Raji (cell line): Measurements from ENCODE around the gene CEP85L.

Experiments
- POLR2A ChIP-seq: IDR thresholded peaks from 2 replicates; pipeline ENCODE4 v1.6.1; 2011; ENCODE audit warnings: low read depth, low read length, control low read depth; ENCODE audit not compliant: insufficient read depth

CEP85L gene

DNA sequence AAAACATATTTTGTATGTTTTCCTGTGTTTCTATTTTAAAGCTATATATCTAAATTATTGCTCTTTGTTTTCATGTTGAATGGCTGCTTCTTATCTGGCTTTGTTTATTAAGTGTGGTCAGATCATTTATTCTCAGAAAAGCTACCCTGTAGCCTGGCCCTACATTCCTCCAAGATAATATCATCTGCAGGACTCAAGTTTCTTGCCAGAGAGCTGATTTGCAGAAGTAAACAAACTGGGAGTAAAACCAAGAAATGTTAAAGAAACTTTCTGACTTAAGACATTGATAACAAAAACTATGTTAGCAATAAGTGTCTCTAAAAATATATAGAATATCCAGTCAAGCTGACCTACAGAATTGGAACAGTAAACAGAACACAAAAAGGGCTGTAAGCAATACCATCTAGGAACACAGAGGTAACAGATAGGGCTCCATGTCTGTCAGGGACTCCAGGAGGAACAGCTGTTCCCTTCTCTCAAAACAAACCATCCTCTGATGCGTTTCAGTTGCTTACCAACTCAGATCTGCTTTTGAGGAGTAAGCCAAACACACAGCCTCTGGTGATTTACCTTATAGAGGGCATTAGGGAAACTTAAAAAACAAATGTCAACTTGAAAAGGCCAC is 17.5 kb upstream of the CEP85L start:
- TF ChIP-seq POLR2A, result no peak

DNA sequence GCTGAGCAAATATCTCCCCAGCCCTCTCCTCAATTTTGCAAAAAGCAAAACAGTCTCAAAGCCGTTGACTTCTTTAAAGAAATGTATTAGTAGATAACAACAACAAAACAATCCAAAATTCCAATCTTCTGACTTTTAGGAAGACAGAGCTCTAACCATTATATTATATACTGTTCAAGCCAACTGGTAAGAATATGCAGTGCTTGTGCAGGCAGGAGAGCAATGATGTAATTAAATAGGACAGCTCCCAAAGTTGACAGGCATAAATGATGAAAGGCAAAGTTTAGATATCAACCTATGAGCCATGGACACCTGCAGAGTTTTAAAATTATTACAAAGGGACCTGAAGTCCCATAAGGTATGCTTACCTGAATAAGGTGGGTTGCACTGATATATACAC is 16.6 kb upstream of the CEP85L start:
- TF ChIP-seq POLR2A, result no peak

DNA sequence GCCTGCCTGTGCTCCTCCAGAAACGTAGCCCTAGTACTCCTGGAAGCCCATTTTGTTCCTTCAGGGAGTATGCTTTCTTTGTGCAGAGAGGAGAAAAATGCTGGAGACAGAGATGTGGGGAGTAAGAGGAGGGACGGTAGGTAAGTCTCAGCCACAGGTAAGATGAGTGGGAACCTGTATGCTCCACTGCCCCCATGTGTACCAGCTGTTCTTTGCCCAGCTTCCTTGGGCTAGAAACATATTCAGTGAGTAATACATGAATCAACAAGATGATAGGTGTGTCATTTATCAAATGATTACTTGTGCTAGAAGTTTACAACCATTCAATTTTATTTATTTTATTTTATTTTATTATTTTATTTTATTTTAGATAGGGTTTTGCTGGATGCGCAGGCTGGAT is 13.6 kb upstream of the CEP85L start:
- no peak for TF ChIP-seq POLR2A

DNA sequence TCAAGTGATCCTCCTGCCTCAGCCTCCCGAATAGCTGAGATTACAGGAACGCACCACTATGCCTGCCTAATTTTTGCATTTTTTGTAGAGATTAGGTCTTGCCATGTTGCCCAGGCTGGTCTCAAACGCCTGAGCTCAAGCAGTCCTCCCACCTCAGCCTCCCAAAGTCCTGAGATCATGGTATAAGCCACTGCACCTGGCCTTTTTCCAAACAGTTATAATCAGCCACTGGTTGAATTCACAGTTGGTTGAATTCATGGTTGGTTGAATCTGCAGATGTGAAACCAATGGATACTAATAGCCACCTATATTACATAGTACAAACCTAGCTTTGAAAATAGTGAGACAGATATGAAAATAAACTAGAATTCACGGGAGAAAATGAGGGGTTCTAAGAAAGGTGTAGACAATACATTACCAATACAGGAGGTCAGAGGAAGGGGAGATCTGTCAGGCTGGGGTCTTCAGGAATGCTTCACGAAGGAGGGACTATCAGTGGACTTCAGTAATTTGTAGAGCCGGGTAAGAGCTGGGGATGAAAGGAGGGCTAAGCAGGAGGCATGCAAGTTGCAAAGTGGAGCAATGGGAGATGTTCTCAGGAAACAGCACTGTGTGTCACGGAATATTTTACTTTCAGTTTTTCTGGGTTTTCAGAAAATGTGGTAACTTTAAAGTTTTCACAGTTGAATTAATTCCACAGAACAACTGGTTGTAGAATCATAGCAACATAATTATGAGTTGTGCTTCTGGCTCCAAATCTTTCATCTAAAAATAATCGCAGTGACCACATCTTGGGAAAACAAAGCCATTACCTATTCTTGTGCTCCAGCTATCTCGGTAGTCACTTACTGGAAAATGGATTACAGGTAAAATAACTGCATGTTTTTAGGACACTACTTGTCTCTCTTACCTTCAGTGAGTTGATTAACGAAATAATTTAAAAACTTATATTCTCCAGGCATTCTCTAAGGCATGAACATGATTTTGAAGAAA is 12.9 kb upstream of the CEP85L start:
- TF ChIP-seq POLR2A, result no peak

DNA sequence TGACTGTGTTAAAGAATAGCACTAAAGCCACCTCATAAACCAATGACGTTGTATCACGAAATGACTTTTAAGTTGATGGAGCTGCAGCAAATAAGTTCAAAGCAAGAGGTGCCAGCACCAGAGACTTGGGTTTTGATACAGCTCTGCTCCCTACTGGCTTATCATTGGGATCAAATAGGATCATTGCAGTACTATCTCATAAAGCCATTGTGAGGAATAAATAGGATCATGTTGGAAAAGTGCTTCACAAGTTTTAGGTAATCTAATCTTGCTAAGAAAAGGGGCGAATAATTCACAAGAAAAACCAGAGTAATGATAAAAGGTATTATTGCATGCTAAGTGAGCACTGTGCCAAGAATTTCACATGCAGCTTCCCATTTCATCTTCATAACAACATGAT is 10.4 kb upstream of the CEP85L start:
- TF ChIP-seq POLR2A, result no peak

DNA sequence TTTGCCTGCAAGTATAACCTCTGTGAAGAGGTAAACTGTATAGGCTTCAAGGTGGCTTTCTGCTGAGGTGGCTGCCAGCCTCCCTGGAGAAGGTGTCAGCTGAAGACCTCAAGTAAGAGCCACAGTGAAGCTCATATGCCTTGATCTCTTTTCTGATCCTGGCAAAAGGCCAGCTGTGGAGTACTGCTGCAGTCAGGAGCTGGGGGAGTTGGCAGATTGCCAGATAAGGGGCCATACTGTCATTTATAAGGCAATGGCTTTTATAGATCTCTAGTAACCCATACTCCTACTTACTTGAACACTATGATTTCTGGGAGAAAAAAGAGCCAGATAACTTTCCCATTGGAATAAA is 8.8 kb upstream of the CEP85L start:
- no peak for TF ChIP-seq POLR2A

DNA sequence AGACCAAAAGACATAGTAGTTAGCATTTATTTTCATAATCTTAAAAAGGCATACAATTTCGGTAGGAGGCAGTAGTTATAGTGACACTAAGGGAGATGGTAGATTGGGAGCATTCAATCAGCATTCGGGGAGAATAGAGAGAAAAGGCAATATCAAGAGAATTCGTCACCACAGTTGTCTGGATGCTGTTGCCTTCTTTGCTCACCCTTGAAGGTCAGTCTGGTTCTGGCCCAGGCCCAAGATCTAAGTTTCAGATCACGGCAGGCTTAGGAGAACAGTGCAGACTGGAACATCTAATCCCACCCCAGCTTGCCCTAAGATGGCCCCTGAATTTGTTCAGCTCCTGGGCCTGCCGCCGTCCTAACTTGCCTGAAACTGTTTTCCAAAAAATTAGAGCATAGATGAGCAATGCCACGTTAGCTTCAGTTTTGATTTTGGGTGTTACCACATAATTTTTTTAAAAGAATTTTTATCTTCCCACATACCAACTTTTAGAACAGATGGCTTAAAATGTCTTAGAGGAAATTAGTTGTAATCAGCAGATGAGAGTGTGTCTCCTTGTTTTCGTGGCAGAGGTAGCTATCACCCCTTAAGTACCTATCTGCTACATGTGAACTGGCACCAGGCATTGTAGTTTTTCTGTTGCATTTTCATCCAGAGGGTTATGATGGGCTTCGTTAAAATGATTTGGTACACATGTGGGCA is 8.3 kb upstream of the CEP85L start:
- no peak for TF ChIP-seq POLR2A

DNA sequence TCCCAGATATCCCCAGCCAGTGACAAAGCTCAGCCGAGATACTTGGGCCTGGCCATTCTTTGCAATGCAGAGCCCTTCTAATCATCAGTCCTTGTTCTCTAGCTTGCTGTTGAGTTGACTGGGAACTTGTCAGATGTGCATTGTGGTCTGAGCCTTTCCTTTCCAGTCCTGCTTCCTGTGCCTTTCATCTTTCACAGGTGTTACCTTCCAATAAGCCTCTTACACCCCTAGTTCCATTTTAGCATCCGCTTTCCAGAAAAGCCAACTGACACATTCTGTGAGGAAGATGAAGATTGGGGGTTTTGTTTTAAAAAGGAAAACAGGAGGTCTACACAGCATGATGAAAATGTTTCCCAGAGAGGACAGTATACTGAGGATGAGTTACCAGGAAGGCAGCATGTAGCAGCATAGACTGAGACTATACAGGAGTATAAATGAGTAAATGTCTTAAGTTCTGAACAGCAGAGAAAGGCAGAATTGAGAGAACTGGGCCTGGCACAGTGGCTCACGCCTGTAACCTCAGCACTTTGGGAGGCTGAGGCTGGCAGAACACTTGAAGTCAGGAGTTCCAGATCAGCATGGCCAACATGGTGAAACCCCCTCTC is 5.6 kb upstream of the CEP85L start:
- TF ChIP-seq POLR2A, result no peak

DNA sequence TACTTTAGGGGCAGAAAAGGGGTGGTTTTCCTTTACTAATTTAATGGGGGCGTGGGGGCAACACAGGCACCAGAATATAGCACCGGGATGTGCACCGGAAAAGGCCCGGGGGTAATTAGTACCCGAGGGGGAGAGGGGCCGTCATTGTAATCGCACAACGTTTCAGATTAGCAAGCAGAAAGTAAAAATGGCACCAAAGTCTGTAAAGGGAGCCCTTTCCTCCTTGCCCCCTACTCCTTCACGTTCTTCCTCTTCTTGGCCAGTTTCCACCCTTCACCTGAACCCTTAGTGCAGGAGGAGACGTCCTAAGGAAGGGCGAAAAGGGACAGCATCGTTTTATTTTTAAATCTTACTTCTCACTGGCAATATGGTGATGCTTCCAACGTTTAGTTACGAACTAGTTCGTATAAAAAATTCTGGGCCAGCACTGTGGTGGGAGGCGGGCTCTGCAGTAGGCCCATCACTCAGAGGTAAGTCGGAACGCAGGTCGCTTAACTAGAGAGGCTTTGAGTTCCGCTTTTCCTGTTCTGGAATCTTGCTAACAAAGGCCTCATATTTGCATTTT is 742 bp upstream of the CEP85L start:
- TF ChIP-seq POLR2A, result no peak

DNA sequence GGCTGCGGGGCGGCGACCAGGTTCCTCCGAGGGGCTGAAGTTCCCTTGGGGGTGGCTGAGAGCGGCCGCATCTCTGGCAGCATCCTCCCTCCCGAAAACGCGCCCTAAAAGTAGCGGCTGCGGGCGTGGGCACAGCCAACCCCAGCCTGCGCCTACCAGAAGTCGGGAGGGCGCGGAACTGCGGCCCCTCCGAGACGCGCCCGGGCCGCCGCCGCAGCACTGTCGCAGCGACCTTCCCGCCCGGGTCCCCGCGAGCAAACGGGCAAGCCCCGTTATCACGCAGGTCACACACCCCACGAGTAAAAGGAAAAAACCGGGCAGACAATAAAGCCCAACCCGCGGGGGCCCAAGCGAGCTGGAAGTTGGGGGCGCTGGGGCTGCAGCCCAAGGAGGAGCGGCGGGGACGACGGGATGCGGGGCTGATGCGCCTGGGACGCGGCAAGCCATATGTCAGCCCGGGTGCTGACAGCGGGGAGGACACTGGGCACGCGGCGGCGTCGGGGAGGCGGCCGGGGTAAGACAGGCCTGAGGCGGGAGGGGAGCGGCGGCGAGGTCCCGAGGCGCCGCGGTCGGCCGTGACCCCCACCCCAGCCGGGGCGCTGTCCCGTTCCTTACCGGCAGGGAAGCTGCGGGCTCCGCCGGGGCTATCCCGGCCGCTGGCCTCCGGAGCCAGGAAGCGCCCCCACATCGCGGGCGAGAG is 659 bp downstream of the CEP85L start:
- TF ChIP-seq POLR2A, result no peak

DNA sequence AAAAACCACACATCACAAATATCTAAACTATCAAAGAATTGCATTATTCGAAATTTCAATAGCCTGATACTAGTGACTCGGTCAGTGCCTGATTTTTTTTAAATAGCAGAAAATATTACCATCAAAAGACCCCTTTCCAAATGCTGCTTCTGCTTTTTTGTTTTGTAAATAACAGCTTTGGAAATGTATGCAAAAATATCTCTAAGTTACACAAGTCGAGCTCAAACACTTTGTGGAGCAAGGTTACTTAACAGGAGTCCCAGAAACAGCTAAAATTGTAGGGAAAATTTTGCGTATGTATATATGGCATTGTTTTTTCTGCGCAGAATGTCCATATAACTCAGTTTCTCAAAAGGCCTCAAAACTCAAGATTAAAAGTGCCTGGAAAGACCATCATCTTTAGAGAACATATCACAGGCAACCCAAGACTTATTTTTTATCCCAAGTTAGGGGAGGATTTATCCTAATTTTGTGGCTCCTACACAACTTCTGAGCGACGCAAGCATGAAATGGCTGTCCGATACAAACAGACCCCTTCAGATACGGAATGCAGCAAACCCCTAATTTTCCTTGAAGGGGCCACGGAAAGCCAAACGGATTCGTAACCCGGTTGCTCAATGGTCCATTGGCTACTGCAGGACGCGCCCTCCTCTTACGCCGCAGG is 1.3 kb downstream of the CEP85L start:
- no peak for TF ChIP-seq POLR2A

DNA sequence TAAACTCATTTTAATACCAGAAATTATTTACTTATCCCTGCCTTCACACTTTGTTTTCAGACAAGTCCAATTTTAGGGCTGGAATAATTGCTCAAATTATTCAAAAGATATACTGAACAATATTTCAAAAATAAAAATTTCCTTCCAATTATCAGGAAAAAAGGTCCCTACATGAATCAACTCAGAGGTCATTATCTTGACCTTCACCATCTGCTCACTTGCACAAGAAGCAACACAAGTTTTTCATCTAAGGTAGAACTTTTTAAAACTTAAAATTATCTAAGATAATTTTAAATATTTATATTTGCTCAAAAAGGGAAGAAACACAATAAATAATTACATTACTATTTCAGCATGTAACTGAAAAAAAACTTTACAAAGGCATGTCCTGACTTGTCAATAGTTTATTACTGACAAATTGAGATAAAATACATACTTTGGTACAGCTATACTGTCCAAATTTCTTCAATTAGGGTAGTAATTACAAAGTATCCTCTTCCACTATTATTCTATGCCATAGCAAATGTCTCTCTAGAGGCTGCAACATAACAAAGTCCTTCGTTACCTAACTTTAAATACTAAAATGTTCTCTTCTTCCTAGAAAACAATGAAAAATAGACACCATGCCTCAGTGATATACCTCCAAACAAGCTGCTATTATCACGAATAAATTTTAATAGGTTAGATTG is 2.4 kb downstream of the CEP85L start:
- TF ChIP-seq POLR2A, result no peak

DNA sequence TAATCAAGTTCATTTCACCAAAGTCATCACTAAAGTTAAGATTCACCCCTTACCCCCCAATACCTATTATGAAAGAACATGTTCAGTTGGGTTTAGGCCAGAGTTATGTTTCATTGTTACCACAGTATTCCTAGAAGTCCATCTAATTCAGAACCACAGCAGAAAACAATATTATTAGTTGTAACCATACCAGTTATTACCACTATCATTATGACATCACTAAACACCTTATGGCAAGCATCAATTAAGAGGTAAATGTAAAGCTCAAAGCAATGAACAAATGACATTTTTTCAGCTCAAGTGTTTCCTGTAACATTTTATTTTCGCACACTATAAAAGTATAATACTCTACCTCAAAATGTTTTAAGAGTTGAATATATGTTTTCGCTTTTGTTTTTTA is 4.4 kb downstream of the CEP85L start:
- no peak for TF ChIP-seq POLR2A

DNA sequence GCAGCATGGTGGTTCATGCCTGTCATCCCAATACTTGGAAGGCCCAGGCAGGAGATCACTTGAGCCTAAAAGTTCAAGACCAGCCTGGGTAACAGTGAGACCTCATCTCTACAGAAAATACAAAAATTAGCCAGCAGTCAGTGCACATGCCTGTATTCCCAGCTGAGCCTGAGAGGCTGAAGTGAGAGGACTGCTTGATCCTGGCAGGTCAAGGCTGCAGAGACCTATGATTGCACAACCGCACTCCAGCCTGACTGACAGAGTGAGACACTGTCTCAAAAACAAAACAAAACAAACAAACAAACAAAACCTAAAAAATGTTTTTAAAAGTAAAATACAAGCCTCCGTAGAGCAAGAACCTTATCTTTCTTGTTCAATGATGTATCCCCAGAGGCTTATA is 6.0 kb downstream of the CEP85L start:
- TF ChIP-seq POLR2A, result no peak

DNA sequence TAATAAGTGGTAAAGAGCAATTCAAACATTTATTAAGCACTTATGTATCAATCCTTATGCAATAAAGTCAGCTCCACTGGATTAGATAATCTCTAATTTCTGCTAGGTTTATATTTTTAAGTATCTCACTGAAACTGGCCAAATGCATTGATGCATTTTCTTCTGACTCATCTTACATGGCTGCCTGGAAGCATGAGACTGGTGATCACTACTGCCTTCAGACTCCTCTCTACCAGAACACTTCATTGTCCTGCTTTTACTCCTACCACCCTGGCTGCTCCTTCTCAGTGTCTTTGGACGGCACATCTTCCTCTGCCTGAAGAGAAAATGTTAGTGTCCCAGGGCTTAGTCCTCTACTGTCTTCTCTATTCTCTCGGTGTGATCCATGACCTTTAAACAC is 7.4 kb downstream of the CEP85L start:
- TF ChIP-seq POLR2A, result no peak
